PC-9 (cell line): Measurements from ENCODE around the gene CD27.

ENCODE experiments used
- CTCF ChIP-seq: fragments of 200-600 bp; sonication (generic); conservative IDR thresholded peaks from 2 replicates; pipeline ENCODE4 v1.6.1; 2017; ENCODE audit warnings: mixed run types, antibody characterized with exemption, mild to moderate bottlenecking, moderate library complexity
- EZH2 ChIP-seq: fragments of 200-600 bp; sonication (generic); IDR thresholded peaks from 2 replicates; pipeline ENCODE4 v1.8.0; 2017; ENCODE audit warnings: antibody characterized with exemption, low read depth

GRCh38 chr12:6469609-6470374, 25.0 kb downstream of the CD27 start:
- no peak for TF ChIP-seq EZH2
- no peak for TF ChIP-seq CTCF
